NB4 (cell line): ENCODE measurements around the gene FZD8.

Source experiments
- DNase-seq: peaks from one replicate; pipeline ENCODE4 v3.0.0; 2010; ENCODE audit warnings: low read depth
- H3K4me3 ChIP-seq: one replicate; pipeline ENCODE4 v1.5.1; 2011; ENCODE audit warnings: mild to moderate bottlenecking, low read depth, low read length, moderate library complexity
- CTCF ChIP-seq: IDR thresholded peaks from one replicate; pipeline ENCODE4 v1.5.1; 2012; ENCODE audit warnings: low read depth, low read length
- MAX ChIP-seq: IDR thresholded peaks from 2 replicates; pipeline ENCODE4 v1.6.1; 2011; ENCODE audit warnings: low read depth, low read length
- MYC ChIP-seq: IDR thresholded peaks from 2 replicates; pipeline ENCODE4 v1.6.1; 2011; ENCODE audit warnings: low read depth, low read length
- POLR2A ChIP-seq: IDR thresholded peaks from 2 replicates; pipeline ENCODE4 v1.6.1; 2011; ENCODE audit warnings: mild to moderate bottlenecking; ENCODE audit not compliant: insufficient read length; ENCODE audit errors: extremely low read depth

FZD8 gene

GRCh38 chr10:35675846-35676245 is 33.8 kb upstream of the FZD8 start:
- H3K4me3 ChIP-seq, result no peak overlapping the region
- TF ChIP-seq MAX (no peak), CTCF (no peak), MYC (no peak), POLR2A (no peak)
- no peak for DNase-seq

- H3K4me3 ChIP-seq, result no peak overlapping the region
- DNase-seq, result no peak
- no peak for TF ChIP-seq POLR2A
- no peak for TF ChIP-seq MYC
- TF ChIP-seq CTCF, result no peak
Observed at GRCh38 chr10:35674843-35675242, 32.7 kb upstream of the FZD8 start.

GRCh38 chr10:35668865-35669650 is 27.0 kb upstream of the FZD8 start:
- TF ChIP-seq POLR2A, result no peak
- TF ChIP-seq MYC, result no peak
- TF ChIP-seq MAX, result no peak
- no peak for TF ChIP-seq CTCF
- no peak overlapping the region for H3K4me3 ChIP-seq
- no peak for DNase-seq

GRCh38 chr10:35667971-35668370 is 25.9 kb upstream of the FZD8 start:
- DNase-seq, result no peak
- H3K4me3 ChIP-seq, result no peak overlapping the region
- no peak for TF ChIP-seq MYC
- TF ChIP-seq POLR2A, result no peak
- no peak for TF ChIP-seq CTCF
- TF ChIP-seq MAX, result no peak

- no peak overlapping the region for H3K4me3 ChIP-seq
- no peak for DNase-seq
- TF ChIP-seq POLR2A, result no peak
- TF ChIP-seq CTCF, result no peak
- TF ChIP-seq MYC, result no peak
- no peak for TF ChIP-seq MAX
Observed at GRCh38 chr10:35667270-35667889, 25.3 kb upstream of the FZD8 start.
